GM19467 (cell line): ENCODE data around the gene PRMT7.
"Not testable (repeated sequence)": the region's sequence is repeated elsewhere in the genome, so short reads cannot be mapped to it uniquely, and the experiment has no call there.

ENCODE experiments used
- ATAC-seq: cut with Tn5 transposase; IDR thresholded peaks from one replicate; pipeline ENCODE4 v1.9.1; 2021; ENCODE audit warnings: mild to moderate bottlenecking, moderate library complexity; ENCODE audit not compliant: unreplicated experiment

The PRMT7 gene

GRCh38 chr16:68283346-68283745, 27.5 kb upstream of the PRMT7 start:
- no peak for ATAC-seq

GRCh38 chr16:68283801-68284598, 26.8 kb upstream of the PRMT7 start:
- peak; percentile 39 for ATAC-seq

- ATAC-seq = no peak
Measured at GRCh38 chr16:68284847-68285246, 26.0 kb upstream of the PRMT7 start.

- ATAC-seq = no peak
Measured at GRCh38 chr16:68285683-68286082, 25.1 kb upstream of the PRMT7 start.

- no peak for ATAC-seq
Measured at GRCh38 chr16:68286153-68287074, 24.4 kb upstream of the PRMT7 start.

GRCh38 chr16:68287276-68288251, 23.3 kb upstream of the PRMT7 start:
- ATAC-seq = no peak

- ATAC-seq = no peak
Measured at GRCh38 chr16:68288252-68288650, 22.6 kb upstream of the PRMT7 start.

GRCh38 chr16:68288796-68289195, 22.0 kb upstream of the PRMT7 start:
- ATAC-seq = not testable (repeated sequence)

- ATAC-seq = no peak
Measured at GRCh38 chr16:68289202-68289601, 21.6 kb upstream of the PRMT7 start.

- peak; percentile 67 for ATAC-seq
Measured at GRCh38 chr16:68289621-68290329, 21.0 kb upstream of the PRMT7 start.

GRCh38 chr16:68290450-68290849, 20.4 kb upstream of the PRMT7 start:
- ATAC-seq = no peak

- ATAC-seq = no peak
Measured at GRCh38 chr16:68291227-68291626, 19.6 kb upstream of the PRMT7 start.

GRCh38 chr16:68292425-68292824, 18.4 kb upstream of the PRMT7 start:
- ATAC-seq = no peak

GRCh38 chr16:68296291-68296690, 14.5 kb upstream of the PRMT7 start:
- ATAC-seq = no peak

GRCh38 chr16:68296693-68297092, 14.1 kb upstream of the PRMT7 start:
- no peak for ATAC-seq

GRCh38 chr16:68297908-68298307, 12.9 kb upstream of the PRMT7 start:
- no peak for ATAC-seq

GRCh38 chr16:68298312-68298711, 12.5 kb upstream of the PRMT7 start:
- ATAC-seq = no peak

GRCh38 chr16:68298907-68299561, 11.8 kb upstream of the PRMT7 start:
- no peak for ATAC-seq

GRCh38 chr16:68299571-68300453, 11.0 kb upstream of the PRMT7 start:
- ATAC-seq = no peak
